ENCODE data around the gene NR3C1.

NR3C1 gene

DNA sequence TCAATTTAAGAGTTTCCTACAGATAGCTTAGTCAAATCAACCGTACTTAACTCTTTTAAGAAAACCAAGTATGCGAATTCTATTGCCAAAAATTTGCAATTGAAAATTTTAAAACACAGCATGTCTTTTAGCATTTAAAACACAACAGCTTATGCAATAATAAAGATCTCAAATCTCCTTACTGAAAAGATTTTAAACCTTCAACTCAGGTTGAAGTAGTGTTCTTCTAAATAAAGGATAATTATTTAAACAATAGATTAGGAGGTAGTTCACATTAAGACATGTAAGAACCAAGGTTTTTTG is 5.5 kb downstream of the NR3C1 start:
- DNase-seq = no peak

DNA sequence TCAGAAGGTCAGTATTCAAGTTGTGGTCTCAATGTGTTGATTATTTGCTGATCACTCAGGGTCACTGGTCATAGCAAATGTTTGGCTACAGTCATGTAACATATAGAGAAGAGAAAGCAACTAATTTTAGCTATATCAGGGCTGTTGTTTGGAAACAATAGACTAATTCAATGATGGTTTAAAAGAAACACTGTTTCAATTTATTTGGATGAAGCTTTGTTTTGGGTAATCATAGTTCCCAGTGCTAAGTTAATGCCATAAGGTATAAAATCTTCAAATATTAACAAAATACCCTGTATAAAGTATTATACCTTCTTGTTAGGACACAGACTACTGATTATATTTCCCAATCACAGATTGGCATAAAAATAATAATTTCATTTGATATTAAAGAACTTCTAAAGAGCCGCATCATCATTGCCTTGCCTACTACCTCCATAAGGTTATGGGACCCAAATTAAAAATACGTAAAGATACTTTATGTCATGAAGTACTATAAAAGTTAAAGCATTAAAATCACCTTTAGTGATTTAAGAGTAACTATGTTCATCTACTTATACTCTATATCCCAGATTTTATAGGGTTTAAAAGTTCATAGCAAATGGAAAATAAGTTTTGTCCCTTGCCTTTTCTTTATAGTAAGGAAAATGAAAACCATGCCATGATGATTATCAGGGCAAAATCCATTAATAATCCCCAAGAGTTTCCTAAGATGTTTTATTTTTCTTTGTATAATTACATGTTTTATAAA is 6.0 kb downstream of the NR3C1 start:
- no peak for DNase-seq

DNA sequence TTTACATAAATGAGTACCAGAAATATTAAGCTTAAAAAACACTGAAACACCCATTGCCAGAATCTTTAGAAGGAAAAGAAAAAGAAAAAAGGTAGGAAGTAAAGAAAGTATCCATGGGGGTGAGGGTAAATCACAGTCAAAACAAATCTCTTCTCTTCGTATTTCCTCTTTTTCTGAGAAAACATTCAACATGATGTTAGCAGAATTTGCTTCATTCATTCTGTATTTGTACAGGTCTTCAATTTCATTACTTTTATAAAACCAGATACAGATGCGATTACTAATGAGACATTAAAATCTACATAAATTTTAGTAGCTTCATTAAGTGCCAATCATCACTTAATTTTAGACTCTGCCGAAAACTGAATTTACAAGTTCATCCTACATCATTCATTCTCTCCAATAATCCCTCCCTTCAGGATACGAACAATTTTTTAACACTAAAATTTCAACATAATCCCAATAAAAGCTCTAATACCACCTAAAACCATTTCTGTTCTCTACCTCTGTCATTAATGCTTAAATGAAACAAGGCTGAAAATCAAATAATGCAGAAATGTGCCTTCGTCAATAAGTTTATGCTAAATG is 7.0 kb downstream of the NR3C1 start:
- DNase-seq = no peak

DNA sequence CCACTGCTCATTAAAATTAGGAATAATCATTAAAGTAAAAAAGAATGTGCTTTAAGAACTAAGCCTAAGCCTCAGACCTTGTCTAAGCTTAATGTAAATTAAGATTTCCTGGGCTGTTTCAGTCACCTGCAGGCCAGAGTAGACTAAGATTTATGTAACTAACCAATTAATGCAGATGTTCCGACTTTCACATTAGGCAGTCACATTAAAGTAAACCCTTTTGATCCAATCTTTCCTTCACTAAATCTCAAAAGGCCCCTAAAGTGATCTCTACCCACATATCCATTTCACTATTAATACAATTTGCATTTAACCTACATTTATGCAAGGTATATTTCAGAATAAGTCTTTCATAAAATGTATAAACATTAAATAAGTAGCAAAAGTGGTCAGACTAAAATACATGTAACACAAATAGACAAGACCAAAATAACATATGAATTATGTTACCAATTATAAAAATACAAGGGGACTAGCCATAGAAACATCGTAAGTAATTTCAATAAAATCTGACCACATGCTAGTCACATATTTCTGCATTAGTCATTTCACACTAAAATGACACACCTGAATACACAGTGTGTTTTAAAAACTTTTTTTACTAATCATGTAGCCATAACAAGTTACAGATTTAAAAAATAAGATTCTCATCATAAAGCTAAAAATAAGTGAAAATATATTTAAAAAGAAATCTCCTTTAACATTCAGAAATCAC is 7.7 kb downstream of the NR3C1 start:
- no peak for DNase-seq

DNA sequence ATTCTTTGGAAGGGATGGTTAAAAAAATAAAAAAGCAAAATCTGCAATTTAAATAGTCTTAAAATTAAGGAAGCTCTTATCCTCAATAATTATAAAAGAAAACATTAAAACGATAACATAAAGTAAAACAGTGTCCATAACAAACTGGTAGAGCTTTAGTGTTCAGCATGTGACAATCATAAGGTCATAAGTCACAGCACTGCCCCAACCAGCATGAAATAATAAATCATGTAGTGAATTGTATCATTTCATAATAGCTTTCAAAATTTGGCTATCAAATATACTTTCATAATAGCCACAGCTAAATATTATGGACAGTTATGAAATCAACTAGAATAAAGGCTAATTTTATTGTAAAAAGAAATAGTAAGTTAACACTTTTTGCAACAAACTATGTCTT is 10.0 kb downstream of the NR3C1 start:
- no peak for DNase-seq

DNA sequence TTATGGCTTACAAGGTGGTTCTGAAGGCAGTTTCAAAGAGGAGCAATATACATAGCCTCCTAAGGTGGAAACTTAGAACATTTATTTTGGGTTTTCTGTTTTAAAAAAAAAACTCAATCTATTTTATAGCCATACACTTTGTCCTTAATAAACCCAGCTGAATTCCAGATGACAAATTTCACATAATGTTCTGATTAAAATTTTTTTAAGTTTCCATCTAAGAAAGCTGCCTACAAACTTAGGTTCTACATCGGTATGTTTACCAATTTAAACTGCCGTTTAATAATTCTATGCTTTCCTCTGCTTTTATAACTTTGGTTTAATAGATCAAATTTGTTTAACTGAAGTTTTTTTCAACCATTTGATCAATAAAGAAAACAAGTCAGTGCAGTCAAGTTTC is 12.5 kb downstream of the NR3C1 start:
- no peak for DNase-seq

DNA sequence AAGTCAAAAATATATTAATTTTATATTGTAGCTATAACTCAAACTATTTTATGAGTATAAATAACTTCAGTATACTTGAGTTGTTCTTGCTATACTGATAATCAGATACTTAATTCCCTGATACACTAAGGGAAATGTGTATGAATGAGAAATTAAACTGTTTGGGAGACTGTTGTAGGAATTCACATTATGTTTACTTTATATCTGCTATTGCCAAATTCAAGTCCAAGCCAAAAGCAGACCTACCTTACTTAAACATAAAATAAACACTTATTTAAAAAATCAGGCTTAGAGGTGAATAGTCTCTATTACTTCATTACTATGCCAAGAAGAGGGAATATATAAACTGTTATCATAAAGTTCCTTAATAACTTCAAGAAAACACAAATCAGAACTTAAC is 13.2 kb downstream of the NR3C1 start:
- no peak for DNase-seq

DNA sequence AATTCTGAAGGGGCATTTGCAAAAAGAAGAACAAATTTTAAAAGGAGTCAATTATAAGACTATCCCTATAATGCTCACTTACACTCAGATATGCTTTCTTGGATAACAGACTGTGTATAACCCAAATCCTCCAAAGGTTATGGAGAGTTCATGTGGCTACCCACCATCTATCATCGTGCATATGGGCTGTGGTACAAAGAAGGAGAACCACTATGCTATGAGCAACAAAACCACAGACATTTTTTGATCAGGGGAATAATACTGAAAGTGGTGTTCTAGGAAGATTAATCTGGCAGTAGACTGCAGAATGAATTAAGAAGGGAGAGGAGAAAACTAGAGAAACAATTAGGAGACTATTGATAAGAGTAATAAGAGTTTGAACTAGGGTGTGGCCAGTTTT is 16.8 kb downstream of the NR3C1 start:
- peak; percentile 18 for DNase-seq

DNA sequence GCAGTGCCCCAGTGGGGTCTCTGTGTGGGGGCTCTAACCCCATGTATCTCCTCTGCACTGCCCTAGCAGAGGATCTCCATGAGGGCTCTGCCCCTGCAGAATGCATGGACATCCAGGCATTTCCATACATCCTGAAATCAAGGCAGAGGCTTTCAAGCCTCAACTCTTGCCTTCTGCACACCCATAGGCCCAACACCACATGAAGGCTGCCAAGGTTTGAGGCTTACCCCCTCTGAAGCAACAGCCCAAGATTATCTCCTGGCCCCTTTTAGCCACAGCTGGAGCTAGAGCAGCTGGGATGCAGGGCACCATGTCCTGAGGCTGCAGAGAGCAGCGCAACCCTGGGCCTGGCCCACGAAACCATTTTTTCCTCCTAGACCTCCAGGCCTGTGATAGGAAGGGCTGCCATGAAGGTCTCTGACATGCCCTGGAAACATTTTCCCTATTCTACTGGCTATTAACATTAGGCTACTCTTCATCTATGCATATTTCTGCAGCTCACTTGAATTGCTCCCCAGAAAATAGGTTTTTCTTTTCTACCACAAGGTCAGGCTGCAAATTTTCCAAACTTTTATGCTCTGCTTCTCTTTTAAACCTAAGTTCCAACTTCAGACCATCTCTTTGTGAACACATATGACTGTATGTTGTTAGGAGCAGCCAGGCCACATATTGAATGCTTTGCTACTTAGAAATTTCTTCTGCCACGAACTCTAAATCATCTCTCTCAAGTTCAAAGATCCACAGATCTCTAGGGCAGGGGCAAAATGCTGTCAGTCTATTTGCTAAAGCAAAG is 18.4 kb downstream of the NR3C1 start:
- no peak for DNase-seq

DNA sequence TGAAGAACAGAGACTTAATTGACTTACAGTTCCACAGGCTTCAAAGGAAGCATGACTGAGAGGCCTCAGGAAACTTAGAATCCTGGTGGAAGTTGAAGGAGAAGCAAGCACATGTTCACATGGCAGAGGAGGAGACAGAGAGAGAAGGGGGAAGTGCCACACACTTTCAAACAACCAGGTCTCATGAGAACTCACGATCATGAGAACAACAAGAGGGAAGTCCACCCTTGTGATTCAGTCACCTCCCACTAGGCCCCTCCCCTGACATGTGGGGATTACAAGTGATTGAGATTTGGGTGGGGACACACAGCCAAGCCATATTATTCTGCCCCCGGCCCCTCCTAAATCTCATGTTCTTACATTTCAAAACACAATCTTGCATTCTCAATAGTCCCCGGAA is 19.5 kb downstream of the NR3C1 start:
- no peak for DNase-seq

DNA sequence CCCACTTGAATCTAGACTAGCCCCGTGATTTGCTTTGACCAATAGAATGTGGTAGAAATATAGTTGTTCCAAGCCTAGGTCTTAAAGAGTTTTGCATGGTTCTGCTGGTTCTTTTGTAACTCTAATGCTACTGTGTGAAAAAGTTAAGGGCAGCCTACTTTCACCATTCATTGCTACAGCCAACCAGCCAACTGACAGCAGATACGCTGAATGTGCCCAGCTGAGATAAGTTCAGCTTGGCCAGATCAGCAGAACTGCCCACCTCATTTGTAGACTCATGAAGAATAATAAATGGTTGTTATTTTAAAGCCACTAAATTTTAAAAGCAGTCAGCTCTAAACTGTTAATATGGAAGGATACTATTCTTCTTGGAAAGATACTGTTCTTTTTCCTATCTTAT is 23.9 kb downstream of the NR3C1 start:
- no peak for DNase-seq

DNA sequence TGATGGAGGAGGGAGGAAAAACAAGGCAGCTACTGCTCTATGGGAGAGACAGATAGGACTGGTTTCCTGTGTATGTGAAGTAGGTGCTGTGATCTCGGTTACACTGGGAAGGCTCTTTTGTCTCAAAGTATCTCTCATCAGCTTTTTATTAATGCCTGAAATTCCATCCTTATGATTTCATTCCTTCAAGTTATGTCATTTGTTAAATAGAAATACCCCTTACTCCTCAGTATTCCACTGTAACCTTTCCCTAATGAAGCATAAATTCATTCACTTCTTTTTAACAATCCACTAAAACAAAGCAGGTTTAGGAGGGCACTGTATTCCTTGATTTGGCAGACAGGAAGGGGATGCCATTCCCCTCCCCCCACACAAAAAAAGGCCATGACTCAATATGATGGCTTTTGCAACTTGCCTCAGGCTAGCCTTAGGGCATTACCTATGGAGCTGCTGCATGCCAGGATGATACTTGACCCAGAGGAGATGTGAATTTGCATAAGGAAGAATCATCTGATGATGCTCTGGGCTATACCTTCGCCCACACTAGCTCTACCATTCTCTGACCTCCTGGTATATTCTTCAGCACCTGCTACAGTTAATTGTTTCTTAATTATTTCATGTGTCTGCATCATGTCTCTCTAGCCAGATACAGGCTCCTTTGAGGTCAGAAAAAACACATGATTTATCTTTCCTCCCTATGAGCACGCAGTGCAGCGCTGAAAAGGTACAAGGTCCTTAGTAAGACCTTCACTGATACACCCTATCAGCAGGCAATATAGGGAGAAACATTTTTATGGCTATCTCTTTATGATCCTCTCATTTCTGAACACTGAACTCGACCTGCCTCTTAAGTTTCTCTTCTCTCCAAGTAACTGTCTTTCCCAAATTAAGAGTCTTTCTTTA is 26.3 kb downstream of the NR3C1 start:
- DNase-seq = no peak

DNA sequence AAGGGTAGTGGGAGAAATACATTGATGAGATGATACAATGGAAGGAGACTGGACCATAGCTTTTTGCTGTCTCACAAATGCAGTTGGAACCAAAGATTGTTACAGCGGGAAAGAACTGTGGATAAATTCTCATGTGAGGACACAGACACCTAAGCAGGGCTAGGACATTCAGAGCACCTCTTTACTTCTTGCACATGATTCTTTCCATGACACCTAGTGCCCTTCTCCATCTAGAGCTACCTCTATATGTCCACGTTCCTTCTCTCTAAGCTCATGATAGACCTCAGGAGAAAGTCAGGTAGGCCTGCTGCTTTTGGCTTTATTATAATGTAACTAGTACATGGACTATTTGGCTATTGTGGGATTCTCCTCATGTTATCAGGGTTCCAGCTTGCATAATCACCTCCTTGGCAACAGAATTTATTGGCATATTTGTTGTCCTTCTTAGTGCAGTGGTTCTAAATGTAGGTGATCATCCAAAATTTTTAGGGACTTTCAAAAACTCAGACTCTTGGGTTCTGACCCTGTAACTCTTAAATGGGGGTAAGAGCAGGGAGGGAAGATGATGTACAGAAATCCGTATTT is 27.2 kb downstream of the NR3C1 start:
- no peak for DNase-seq

DNA sequence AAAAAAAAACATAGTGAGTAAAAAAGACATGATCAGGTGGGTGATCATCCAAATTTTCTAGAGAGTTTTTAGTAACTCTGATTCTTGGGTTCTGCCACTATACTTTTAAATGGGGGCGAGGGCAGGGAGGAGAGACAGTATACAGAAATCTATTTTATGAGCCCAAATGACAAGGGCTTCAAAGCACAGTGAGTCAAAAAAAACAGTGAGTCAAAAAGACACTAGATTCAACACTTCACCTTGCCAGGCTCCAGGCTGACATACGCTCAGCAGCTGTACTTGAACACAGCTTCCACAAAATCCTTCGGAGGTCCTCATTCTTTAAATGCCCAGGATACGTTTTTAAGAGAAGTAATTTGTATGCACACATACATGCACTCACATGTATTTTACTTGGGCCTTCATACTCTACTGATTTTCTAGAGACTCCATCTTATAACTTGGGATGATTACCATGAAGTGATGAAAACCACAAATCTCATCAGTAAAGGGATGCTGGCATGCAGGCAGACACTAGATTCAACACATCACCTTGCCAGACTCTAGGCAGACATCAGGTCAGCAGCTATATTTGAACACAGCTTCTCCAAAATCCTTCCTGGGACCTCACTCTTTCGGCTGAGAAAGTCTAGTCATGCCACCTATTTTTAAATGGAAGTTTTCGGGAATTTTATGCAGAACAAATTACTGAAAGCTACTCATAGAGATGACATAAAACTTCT is 28.8 kb downstream of the NR3C1 start:
- no peak for DNase-seq

DNA sequence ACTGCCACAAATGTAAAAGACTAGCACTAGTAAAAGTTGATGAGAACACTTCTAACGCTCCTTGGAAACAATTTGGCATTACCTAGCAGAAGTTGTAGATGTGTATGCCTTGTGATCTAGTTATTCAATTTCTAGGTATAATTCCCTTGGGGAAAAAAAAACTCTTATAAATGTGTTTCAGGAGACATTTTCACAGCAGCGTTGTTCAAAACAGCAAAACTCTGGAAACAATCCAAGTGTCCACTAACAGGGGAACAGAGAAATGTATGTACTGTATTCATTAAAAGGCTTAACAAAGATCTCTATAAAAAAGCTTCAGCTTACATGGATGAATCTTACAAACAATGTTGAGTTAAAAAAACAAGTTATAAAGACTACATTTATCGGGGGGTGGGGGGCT is 30.4 kb downstream of the NR3C1 start:
- DNase-seq = no peak

DNA sequence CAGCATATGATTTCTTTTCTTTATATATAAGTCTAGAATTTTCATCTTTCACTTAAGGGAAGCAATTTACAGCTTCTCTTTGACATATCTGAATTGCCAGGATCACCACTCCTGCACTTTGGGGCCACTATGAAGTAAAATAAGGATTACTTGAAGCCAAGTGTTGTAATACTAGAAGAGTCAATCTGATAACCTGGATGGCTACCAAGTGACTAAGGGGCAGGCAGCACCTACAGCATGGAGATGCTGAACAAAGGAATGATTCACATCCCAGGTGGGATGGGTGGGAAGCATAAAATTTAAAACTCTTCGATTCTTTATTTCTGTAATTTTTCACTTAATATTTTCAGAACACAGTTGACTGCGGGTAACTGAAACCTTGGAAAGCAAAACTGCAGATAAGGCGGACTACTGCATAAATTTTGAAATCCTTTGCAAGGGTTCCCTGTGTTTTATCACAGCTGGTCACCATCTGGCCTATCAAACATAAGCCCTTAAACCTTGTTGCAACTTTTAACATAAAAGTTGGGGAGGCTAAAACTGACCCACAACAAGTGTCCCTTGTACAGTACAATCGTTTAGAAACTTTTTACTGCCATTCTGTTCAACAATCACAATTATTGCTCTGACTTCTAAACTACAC is 31.2 kb downstream of the NR3C1 start:
- no peak for DNase-seq

DNA sequence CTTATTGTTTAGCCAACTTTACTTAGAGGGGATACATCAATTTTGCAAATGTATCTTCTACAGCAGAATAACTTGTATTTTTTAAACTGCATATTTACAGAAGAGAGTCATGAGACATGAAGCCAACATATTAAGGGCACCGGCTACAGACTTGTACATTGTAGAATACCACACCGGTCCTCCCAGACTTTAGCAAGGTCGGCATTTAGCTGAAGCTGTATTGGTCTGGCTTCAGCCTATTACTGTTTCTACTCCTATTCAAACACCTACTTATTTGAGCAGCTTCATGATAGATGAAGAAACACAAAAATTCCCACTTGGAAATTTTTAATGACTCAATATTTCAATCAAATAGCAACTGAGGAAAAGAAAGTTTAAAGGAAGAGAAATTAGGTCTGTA is 33.0 kb downstream of the NR3C1 start:
- no peak for DNase-seq

DNA sequence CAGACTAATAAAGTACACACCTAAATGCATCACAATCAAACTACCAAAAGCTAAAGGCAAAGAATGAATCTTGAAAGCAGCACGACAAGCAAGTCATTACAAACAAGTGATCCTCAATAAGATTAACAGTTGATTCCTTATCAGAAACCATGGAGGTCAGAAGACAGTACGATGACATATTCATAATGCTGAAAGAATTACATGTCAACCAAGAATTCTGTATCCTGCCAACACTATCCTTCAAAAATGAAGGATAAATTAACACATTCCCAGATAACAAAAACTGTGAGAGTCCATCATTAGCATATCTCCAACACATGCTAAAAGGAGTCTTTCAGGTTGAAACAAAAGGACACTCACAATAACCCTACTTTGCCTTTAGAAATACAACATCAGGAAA is 39.4 kb downstream of the NR3C1 start:
- DNase-seq = no peak

DNA sequence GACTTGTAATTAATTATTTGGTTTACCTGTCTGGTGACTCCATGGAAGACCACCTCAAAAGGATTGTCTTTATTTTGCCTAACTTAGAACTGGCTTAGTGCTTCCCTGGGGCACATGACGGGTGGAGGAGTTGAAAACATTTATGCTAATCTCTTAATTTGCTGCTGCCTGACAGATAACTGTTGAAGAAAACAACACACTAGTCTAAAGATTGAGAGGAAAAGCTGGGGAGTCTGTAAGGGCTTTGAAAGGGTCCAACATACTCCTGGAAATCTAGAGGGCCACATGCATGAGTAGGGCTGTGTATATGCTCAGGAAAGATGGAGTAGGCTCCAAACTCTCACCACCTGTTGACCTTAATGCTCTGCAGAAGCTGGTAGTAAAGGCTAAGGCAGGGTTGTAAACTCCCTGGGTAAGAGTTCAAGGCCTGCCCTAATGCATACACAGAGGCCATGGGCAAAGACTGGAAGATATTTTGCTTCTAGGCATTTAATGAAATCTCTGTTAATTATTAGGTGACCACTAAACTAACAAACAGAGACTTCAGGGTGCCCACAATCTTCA is 40.7 kb downstream of the NR3C1 start:
- no peak for DNase-seq

DNA sequence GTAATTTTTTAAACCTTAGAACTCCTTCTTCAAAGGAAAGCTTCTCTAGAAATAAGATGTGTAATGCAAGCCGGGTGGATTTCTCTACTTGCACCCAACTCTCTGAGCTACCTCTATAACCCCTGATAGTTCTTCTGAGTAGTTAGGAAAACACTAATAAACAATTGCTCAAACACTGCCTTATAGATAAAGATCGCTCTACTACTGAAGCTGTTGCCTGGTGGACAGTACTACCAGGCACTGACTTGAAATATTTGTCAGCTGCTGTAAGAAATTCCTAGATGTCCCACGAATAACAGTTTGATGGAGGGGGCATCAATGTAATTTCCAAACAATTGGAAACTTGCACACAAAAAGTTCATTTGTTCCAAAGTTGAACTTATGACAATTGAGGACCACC is 42.0 kb downstream of the NR3C1 start:
- no peak for DNase-seq

DNA sequence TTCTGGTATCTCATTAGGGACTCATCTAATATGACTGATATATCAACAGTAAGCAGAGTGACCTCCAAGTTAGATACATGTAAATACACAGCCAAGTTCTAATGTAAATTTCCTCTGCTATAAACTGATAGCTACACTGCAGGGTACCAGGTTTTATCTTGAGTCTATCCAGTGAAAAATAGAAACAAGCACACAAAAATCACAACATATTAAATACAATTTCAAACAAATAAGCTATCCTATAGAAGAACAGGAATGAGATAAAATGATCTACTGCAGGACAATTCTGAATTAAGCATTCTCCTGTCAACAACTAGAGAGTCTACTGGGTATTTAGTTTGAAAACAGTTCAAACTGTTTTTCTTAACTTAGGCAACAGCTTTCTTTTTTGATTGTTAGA is 42.7 kb downstream of the NR3C1 start:
- no peak for DNase-seq

All from stimulated activated CD4-positive, alpha-beta T cell treated with anti-CD3 and anti-CD28 coated beads, Interleukin-15, amount 100 ng/mL, for 24 hours (primary cell).